Lung (tissue), 12 donors: ENCODE measurements around the gene DUSP5. TPM values are rescaled to one million over a fixed set of nuclear protein-coding genes. Genes with fewer than 3 reads are reported as not detected.
A peak's percentile ranks its signal among the peaks of the same experiment; 100 is the strongest.

Source experiments
- ATAC-seq: fragments of 200-7000 bp; cut with Tn5 transposase; one replicate; pipeline ENCODE4 v1.9.1; 2020; ENCODE audit warnings: moderate number of reproducible peaks; ENCODE audit not compliant: insufficient read depth, low FRiP score
- DNase-seq, 3 donors: peaks; one replicate each; pipeline ENCODE4 v3.0.0-alpha.2; 2013 to 2017
- H3K27ac ChIP-seq, 2 donors: one replicate each; pipeline ENCODE4 v1.5.1; 2013; ENCODE audit warnings: mild to moderate bottlenecking in 2 of 2, moderate library complexity in 2 of 2, control low read depth in 1 of 2, inconsistent platforms in 1 of 2, low read depth in 1 of 2, low read length in 1 of 2
- H3K27me3 ChIP-seq, 3 donors: one replicate each; pipeline ENCODE4 v1.5.1; 2013; ENCODE audit warnings: low read length in 2 of 3; ENCODE audit not compliant: control insufficient read depth in 3 of 3, insufficient read depth in 3 of 3
- H3K36me3 ChIP-seq, 4 donors: one replicate each; pipeline ENCODE4 v1.5.1; 2013; ENCODE audit warnings: low read length in 4 of 4, mild to moderate bottlenecking in 1 of 4, moderate library complexity in 1 of 4; ENCODE audit not compliant: control insufficient read depth in 4 of 4, insufficient read depth in 4 of 4
- H3K4me1 ChIP-seq, 5 donors: one replicate each; pipeline ENCODE4 v1.5.1; 2013; ENCODE audit warnings: low read length in 5 of 5, mild to moderate bottlenecking in 2 of 5, moderate library complexity in 1 of 5; ENCODE audit not compliant: control insufficient read depth in 5 of 5, insufficient read depth in 5 of 5
- H3K4me3 ChIP-seq: one replicate; pipeline ENCODE4 v1.5.1; 2013; ENCODE audit warnings: mild to moderate bottlenecking, control low read depth, moderate library complexity
- H3K9ac ChIP-seq, 2 donors: one replicate each; pipeline ENCODE4 v1.5.1; 2013; ENCODE audit warnings: low read length in 2 of 2, control low read depth in 1 of 2; ENCODE audit not compliant: insufficient read depth in 1 of 2
- H3K9me3 ChIP-seq, 4 donors: one replicate each; pipeline ENCODE4 v1.5.1; 2013; ENCODE audit warnings: low read length in 3 of 4, mild to moderate bottlenecking in 1 of 4, moderate library complexity in 1 of 4; ENCODE audit not compliant: control insufficient read depth in 4 of 4, insufficient read depth in 3 of 4
- WGBS, 2 donors: extraction: QIAGEN DNeasy Blood & Tissue Kit; methylation state at CpG; one replicate each; pipeline ENCODE4 v1.1.7; 2013; 5-methylcytosine and 5-hydroxymethylcytosine counted together
- polyA plus RNA-seq, 2 donors: library from polyadenylated mRNA; stranded (reverse); fragments of 200-250 nt; gene quantifications; one replicate each; pipeline ENCODE4 v1.2.1, GENCODE V29; 2013
- total RNA-seq, 2 donors: library from RNA; depleted of rRNA in 1 of 2; stranded (reverse); fragments of >200 nt in 1 of 2; gene quantifications; one replicate each; pipeline ENCODE4 v1.2.1, GENCODE V29; 2014 to 2021
- TF ChIP-seq, protein P1 (sequence below): IDR thresholded peaks from 2 replicates; pipeline ENCODE4 v1.5.1; 2012; ENCODE audit warnings: mild to moderate bottlenecking; ENCODE audit errors: control extremely low read depth, extremely low read depth
- donor health status: control.
- donor health status: control.
- donor health status: Bipolar disorder and iron deficiency.
- donor health status: healthy.
- donor health status: DM: yes; HTN: yes; CAD: no.

DUSP5 gene
- total and polyA plus RNA-seq, 4 donors: 10.3 to 16.4 (median 12.9) TPM

GRCh38 chr10:110509560-110509959 is 11.9 kb downstream of the DUSP5 start:
- H3K4me1 ChIP-seq: peaks cover 4 to 54% (median 22%) of the 10 kb centered on the region in 5 donors
- WGBS, 2 donors: 98 to 100% methylated on average over 2 of the region's 2 CpGs
- no peaks in the 10 kb centered on the region for H3K9me3 ChIP-seq
- H3K27ac ChIP-seq: peak overlapping the region in 1 of 2 donors; percentile 3
- no peaks in the 10 kb centered on the region for H3K27me3 ChIP-seq
- ATAC-seq: no peak
- no peak overlapping the region for H3K4me3 ChIP-seq
- DNase-seq: no peak
- peaks cover 0 to 30% (median 14%) of the 10 kb centered on the region in 4 donors for H3K36me3 ChIP-seq
- TF ChIP-seq, protein P1, sequence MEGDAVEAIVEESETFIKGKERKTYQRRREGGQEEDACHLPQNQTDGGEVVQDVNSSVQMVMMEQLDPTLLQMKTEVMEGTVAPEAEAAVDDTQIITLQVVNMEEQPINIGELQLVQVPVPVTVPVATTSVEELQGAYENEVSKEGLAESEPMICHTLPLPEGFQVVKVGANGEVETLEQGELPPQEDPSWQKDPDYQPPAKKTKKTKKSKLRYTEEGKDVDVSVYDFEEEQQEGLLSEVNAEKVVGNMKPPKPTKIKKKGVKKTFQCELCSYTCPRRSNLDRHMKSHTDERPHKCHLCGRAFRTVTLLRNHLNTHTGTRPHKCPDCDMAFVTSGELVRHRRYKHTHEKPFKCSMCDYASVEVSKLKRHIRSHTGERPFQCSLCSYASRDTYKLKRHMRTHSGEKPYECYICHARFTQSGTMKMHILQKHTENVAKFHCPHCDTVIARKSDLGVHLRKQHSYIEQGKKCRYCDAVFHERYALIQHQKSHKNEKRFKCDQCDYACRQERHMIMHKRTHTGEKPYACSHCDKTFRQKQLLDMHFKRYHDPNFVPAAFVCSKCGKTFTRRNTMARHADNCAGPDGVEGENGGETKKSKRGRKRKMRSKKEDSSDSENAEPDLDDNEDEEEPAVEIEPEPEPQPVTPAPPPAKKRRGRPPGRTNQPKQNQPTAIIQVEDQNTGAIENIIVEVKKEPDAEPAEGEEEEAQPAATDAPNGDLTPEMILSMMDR: no peak
- H3K9ac ChIP-seq: no peak overlapping the region

DNA sequence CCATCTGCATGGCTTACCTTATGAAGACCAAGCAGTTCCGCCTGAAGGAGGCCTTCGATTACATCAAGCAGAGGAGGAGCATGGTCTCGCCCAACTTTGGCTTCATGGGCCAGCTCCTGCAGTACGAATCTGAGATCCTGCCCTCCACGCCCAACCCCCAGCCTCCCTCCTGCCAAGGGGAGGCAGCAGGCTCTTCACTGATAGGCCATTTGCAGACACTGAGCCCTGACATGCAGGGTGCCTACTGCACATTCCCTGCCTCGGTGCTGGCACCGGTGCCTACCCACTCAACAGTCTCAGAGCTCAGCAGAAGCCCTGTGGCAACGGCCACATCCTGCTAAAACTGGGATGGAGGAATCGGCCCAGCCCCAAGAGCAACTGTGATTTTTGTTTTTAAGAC is 12.4 kb downstream of the DUSP5 start:
- TF ChIP-seq, protein P1: no peak
- WGBS, 2 donors: 93 to 96% methylated on average over 9 of the region's 9 CpGs
- Histone ChIP-seq H3K4me3 (no peak overlapping the region), H3K36me3 (peaks cover 0 to 30% (median 14%) of the 10 kb centered on the region in 4 donors), H3K9me3 (no peaks in the 10 kb centered on the region), H3K9ac (no peak overlapping the region), H3K27me3 (no peaks in the 10 kb centered on the region), H3K27ac (no peak overlapping the region), H3K4me1 (peaks cover 0 to 48% (median 20%) of the 10 kb centered on the region in 5 donors)
- ATAC-seq (no peak), DNase-seq (no peak)

DNA sequence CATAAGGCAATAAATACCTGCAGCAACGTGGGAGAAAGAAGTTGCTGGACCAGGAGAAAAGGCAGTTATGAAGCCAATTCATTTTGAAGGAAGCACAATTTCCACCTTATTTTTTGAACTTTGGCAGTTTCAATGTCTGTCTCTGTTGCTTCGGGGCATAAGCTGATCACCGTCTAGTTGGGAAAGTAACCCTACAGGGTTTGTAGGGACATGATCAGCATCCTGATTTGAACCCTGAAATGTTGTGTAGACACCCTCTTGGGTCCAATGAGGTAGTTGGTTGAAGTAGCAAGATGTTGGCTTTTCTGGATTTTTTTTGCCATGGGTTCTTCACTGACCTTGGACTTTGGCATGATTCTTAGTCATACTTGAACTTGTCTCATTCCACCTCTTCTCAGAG is 13.0 kb downstream of the DUSP5 start:
- peaks cover 0 to 42% (median 15%) of the 10 kb centered on the region in 5 donors for H3K4me1 ChIP-seq
- no peaks in the 10 kb centered on the region for H3K27me3 ChIP-seq
- 85 to 95% methylated on average over 3 of the region's 3 CpGs for WGBS, 2 donors
- ATAC-seq: no peak
- H3K36me3 ChIP-seq: peaks cover 0 to 30% (median 14%) of the 10 kb centered on the region in 4 donors
- no peak for DNase-seq
- no peak overlapping the region for H3K27ac ChIP-seq
- no peaks in the 10 kb centered on the region for H3K9me3 ChIP-seq
- H3K4me3 ChIP-seq: no peak overlapping the region
- TF ChIP-seq, protein P1: no peak
- no peak overlapping the region for H3K9ac ChIP-seq

DNA sequence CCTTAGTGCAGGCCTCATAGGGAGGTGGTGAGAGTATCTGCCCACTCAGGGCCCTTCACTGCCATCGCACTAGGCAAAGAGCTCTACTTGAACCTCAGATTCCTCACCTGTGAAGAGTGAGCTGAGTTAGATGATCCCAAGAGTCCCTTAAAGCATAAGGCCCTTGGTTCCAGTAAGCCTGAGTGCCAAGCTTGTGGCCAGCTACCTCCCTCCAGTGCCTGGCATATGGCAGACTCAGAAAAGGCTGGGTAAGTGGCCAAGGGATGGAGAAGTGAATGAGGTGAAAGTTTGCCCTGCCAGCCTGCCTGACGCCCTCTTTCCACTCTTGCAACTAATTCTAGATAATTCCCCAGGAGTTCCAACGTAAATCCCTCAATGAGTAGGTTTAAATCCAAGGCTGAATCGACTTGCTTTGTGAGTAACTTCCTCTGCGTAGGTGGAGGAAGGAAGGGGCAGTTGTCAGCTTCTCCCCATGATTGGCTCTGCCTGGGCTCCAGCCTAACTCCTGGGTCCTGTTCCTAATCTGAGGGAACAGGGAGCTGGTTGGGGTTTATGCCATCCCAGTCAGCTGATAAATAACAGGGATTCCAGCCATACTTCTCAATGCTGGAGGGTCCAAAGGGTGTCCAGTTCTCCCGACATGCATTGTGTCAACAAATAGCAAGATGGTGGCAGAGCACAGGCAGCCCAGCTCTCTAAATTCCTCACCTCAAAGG is 14.2 kb downstream of the DUSP5 start:
- no peak for ATAC-seq

More for the DNA sequence above, 14.2 kb downstream of the DUSP5 start:
- H3K27ac ChIP-seq: peak overlapping the region in 1 of 2 donors; percentile 14
- DNase-seq: no peak
- WGBS, 2 donors: 66 to 75% methylated on average over 6 of the region's 6 CpGs
- H3K36me3 ChIP-seq: peaks cover 0 to 30% (median 13%) of the 10 kb centered on the region in 4 donors
- H3K4me1 ChIP-seq: peaks cover 0 to 36% (median 7%) of the 10 kb centered on the region in 5 donors
- no peak overlapping the region for H3K4me3 ChIP-seq
- H3K9ac ChIP-seq: no peak overlapping the region
- H3K27me3 ChIP-seq: no peaks in the 10 kb centered on the region
- TF ChIP-seq, protein P1: no peak
- H3K9me3 ChIP-seq: no peaks in the 10 kb centered on the region
